SK-N-SH treated with all-trans-retinoic acid at 6 μM for 48 hours (cell line): ENCODE measurements around the gene MRPS35.

Experiments
- CSDC2 ChIP-seq: fragments of 250-450 bp; sonication (Bioruptor Pico); IDR thresholded peaks from 2 replicates; pipeline ENCODE4 v1.5.0; 2020; ENCODE audit warnings: mild to moderate bottlenecking, moderate library complexity
- ESRRG ChIP-seq: fragments of 250-450 bp; sonication (Bioruptor Pico); IDR thresholded peaks from 2 replicates; pipeline ENCODE4 v1.6.1; 2021; ENCODE audit warnings: mild to moderate bottlenecking
- PPARA ChIP-seq: fragments of 250-450 bp; sonication (Bioruptor Pico); IDR thresholded peaks from 2 replicates; pipeline ENCODE4 v1.5.0; 2020; ENCODE audit warnings: mild to moderate bottlenecking, borderline replicate concordance
- RARB ChIP-seq: fragments of 250-450 bp; sonication (Bioruptor Pico); IDR thresholded peaks from 2 replicates; pipeline ENCODE4 v1.8.0; 2021; ENCODE audit warnings: mild to moderate bottlenecking, moderate library complexity
- SNAI2 ChIP-seq: fragments of 250-450 bp; sonication (Bioruptor Pico); IDR thresholded peaks from 2 replicates; pipeline ENCODE4 v1.5.0; 2020; ENCODE audit warnings: mild to moderate bottlenecking, moderate library complexity
- TCF4 ChIP-seq: fragments of 250-450 bp; sonication (Bioruptor Pico); IDR thresholded peaks from 2 replicates; pipeline ENCODE4 v1.8.0; 2021; ENCODE audit warnings: mild to moderate bottlenecking, moderate library complexity, borderline replicate concordance
- ZFP3 ChIP-seq: fragments of 250-450 bp; sonication (Bioruptor Pico); IDR thresholded peaks from 2 replicates; pipeline ENCODE4 v1.5.0; 2020; ENCODE audit warnings: mild to moderate bottlenecking, moderate library complexity
- ZFP30 ChIP-seq: fragments of 450-650 bp; formaldehyde crosslinking; IDR thresholded peaks from 2 replicates; pipeline ENCODE4 v1.5.0; 2022; ENCODE audit warnings: mild to moderate bottlenecking, moderate library complexity
- ZNF8 ChIP-seq: fragments of 450-650 bp; formaldehyde crosslinking; IDR thresholded peaks from 2 replicates; pipeline ENCODE4 v1.5.0; 2020; ENCODE audit warnings: mild to moderate bottlenecking, moderate library complexity
- TF ChIP-seq, protein P1 (sequence below): fragments of 250-450 bp; sonication (Bioruptor Pico); IDR thresholded peaks from 2 replicates; pipeline ENCODE4 v1.5.0; 2020; ENCODE audit warnings: mild to moderate bottlenecking, moderate library complexity
- TF ChIP-seq, protein P2 (sequence below): fragments of 250-450 bp; sonication (Bioruptor Pico); IDR thresholded peaks from 2 replicates; pipeline ENCODE4 v1.8.0; 2020; ENCODE audit warnings: mild to moderate bottlenecking, moderate library complexity, borderline replicate concordance
- TF ChIP-seq, protein P3 (sequence below): fragments of 250-450 bp; sonication (Bioruptor Pico); IDR thresholded peaks from 2 replicates; pipeline ENCODE4 v1.8.0; 2021; ENCODE audit warnings: low read depth, mild to moderate bottlenecking, moderate library complexity, borderline replicate concordance
- TF ChIP-seq, protein P4 (sequence below): fragments of 250-450 bp; sonication (Bioruptor Pico); IDR thresholded peaks from 2 replicates; pipeline ENCODE4 v1.5.1; 2020; ENCODE audit warnings: low read depth, mild to moderate bottlenecking, moderate library complexity

DNA sequence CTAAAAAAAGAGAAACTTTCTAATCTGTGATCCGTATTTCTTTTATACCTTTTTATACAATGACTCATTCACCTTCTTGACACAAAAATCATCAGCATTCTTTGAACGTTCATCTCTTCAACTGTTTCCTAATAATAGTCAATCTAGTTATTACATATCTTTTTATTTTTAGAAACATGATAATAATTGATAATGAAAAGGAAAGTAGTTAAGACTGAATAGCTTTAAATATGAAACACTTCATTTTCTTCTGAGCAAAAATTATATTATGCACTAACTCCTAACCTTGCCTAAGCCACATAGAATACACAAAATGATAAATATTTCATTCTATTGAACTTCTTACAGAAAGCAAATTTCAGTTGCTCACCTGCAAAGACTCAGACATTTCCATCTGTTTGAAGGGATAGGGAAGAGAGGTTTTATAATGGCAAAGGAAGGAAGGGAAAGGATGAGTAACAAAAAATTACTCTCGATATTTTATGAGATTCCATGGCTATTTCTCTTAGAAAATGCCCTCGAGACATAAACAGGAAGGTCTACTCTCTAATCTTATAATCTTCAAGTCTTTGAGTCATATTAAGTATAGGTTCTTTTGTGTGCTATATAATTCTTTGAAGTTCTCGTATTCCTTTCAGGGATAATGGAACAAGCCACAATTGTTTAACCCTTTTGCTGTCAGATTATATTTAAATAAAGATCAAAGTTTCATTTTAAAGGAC, 61.9 kb downstream of the MRPS35 start:
- TF ChIP-seq RARB (CRISPR knock-in tag), result no peak
- TF ChIP-seq PPARA (CRISPR knock-in tag), result no peak
- TF ChIP-seq ZFP3 (CRISPR knock-in tag), result no peak
- TF ChIP-seq, protein P1, sequence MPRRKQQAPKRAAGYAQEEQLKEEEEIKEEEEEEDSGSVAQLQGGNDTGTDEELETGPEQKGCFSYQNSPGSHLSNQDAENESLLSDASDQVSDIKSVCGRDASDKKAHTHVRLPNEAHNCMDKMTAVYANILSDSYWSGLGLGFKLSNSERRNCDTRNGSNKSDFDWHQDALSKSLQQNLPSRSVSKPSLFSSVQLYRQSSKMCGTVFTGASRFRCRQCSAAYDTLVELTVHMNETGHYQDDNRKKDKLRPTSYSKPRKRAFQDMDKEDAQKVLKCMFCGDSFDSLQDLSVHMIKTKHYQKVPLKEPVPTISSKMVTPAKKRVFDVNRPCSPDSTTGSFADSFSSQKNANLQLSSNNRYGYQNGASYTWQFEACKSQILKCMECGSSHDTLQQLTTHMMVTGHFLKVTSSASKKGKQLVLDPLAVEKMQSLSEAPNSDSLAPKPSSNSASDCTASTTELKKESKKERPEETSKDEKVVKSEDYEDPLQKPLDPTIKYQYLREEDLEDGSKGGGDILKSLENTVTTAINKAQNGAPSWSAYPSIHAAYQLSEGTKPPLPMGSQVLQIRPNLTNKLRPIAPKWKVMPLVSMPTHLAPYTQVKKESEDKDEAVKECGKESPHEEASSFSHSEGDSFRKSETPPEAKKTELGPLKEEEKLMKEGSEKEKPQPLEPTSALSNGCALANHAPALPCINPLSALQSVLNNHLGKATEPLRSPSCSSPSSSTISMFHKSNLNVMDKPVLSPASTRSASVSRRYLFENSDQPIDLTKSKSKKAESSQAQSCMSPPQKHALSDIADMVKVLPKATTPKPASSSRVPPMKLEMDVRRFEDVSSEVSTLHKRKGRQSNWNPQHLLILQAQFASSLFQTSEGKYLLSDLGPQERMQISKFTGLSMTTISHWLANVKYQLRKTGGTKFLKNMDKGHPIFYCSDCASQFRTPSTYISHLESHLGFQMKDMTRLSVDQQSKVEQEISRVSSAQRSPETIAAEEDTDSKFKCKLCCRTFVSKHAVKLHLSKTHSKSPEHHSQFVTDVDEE (CRISPR knock-in tag), result no peak
- TF ChIP-seq TCF4 (CRISPR knock-in tag), result no peak
- TF ChIP-seq ZNF8, result no peak
- TF ChIP-seq ZFP30, result no peak
- no peak for TF ChIP-seq ESRRG (CRISPR knock-in tag)
- TF ChIP-seq, protein P2, sequence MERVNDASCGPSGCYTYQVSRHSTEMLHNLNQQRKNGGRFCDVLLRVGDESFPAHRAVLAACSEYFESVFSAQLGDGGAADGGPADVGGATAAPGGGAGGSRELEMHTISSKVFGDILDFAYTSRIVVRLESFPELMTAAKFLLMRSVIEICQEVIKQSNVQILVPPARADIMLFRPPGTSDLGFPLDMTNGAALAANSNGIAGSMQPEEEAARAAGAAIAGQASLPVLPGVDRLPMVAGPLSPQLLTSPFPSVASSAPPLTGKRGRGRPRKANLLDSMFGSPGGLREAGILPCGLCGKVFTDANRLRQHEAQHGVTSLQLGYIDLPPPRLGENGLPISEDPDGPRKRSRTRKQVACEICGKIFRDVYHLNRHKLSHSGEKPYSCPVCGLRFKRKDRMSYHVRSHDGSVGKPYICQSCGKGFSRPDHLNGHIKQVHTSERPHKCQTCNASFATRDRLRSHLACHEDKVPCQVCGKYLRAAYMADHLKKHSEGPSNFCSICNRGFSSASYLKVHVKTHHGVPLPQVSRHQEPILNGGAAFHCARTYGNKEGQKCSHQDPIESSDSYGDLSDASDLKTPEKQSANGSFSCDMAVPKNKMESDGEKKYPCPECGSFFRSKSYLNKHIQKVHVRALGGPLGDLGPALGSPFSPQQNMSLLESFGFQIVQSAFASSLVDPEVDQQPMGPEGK (CRISPR knock-in tag), result no peak
- TF ChIP-seq, protein P3, sequence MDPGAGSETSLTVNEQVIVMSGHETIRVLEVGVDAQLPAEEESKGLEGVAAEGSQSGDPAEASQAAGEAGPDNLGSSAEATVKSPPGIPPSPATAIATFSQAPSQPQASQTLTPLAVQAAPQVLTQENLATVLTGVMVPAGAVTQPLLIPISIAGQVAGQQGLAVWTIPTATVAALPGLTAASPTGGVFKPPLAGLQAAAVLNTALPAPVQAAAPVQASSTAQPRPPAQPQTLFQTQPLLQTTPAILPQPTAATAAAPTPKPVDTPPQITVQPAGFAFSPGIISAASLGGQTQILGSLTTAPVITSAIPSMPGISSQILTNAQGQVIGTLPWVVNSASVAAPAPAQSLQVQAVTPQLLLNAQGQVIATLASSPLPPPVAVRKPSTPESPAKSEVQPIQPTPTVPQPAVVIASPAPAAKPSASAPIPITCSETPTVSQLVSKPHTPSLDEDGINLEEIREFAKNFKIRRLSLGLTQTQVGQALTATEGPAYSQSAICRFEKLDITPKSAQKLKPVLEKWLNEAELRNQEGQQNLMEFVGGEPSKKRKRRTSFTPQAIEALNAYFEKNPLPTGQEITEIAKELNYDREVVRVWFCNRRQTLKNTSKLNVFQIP (CRISPR knock-in tag), result no peak
- TF ChIP-seq SNAI2 (CRISPR knock-in tag), result no peak
- no peak for TF ChIP-seq CSDC2 (CRISPR knock-in tag)
- TF ChIP-seq, protein P4, sequence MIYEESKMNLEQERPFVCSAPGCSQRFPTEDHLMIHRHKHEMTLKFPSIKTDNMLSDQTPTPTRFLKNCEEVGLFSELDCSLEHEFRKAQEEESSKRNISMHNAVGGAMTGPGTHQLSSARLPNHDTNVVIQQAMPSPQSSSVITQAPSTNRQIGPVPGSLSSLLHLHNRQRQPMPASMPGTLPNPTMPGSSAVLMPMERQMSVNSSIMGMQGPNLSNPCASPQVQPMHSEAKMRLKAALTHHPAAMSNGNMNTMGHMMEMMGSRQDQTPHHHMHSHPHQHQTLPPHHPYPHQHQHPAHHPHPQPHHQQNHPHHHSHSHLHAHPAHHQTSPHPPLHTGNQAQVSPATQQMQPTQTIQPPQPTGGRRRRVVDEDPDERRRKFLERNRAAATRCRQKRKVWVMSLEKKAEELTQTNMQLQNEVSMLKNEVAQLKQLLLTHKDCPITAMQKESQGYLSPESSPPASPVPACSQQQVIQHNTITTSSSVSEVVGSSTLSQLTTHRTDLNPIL (CRISPR knock-in tag), result no peak
